NB4 (cell line): ENCODE data around the gene CCR5AS.

Source experiments
- MYC ChIP-seq: IDR thresholded peaks from 2 replicates; pipeline ENCODE4 v1.6.1; 2011; ENCODE audit warnings: low read depth, low read length
- POLR2A ChIP-seq: IDR thresholded peaks from 2 replicates; pipeline ENCODE4 v1.6.1; 2011; ENCODE audit warnings: mild to moderate bottlenecking; ENCODE audit not compliant: insufficient read length; ENCODE audit errors: extremely low read depth
- TF ChIP-seq, protein P1 (sequence below): IDR thresholded peaks from one replicate; pipeline ENCODE4 v1.5.1; 2012; ENCODE audit warnings: low read depth, low read length

DNA sequence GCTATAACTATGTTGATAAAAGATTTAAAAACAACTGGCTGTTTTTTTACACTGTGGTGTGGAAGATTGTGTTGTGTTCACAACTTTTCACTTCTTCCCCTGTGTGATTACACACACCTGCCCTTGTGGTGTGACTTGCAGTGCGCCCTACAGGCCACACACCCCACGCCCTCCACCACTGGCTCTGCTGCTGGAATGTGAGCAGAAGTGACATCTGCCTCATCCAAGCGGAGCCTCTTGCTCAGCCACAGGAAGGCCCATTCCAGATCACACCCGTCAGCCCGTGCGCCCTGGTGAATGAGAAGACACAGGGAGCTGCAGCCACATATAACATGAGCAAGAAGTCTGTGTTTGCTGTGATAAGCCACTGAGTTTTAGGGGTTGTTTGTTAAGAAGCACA, 46.0 kb downstream of the CCR5AS start:
- TF ChIP-seq, protein P1, sequence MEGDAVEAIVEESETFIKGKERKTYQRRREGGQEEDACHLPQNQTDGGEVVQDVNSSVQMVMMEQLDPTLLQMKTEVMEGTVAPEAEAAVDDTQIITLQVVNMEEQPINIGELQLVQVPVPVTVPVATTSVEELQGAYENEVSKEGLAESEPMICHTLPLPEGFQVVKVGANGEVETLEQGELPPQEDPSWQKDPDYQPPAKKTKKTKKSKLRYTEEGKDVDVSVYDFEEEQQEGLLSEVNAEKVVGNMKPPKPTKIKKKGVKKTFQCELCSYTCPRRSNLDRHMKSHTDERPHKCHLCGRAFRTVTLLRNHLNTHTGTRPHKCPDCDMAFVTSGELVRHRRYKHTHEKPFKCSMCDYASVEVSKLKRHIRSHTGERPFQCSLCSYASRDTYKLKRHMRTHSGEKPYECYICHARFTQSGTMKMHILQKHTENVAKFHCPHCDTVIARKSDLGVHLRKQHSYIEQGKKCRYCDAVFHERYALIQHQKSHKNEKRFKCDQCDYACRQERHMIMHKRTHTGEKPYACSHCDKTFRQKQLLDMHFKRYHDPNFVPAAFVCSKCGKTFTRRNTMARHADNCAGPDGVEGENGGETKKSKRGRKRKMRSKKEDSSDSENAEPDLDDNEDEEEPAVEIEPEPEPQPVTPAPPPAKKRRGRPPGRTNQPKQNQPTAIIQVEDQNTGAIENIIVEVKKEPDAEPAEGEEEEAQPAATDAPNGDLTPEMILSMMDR: no peak
- TF ChIP-seq POLR2A: no peak
- TF ChIP-seq MYC: no peak
